ENCODE measurements around the gene KLKB1. TPM values are rescaled to one million over a fixed set of nuclear protein-coding genes. Genes with fewer than 3 reads are reported as not detected.

KLKB1 gene
- polyA plus RNA-seq (ENCODE audit: insufficient read length in 10 of 10) = 1 to 10 TPM in 1 of 10 donors, under 1 TPM in 9; 0.11 to 1.4 (median 0.23) TPM
- long read RNA-seq, donor 1 = 0 reads
- long read RNA-seq, donor 2 = 0 reads
- long read RNA-seq, donor 3 = 0 reads
- long read RNA-seq, donor 4 = 0 reads
- long read RNA-seq, donor 5 = 0 reads
- long read RNA-seq, donor 6 = 0 reads
- long read RNA-seq, donor 7 = 0 reads
- long read RNA-seq, donor 8 = 0 reads
- long read RNA-seq, donor 9 = 0 reads

DNA sequence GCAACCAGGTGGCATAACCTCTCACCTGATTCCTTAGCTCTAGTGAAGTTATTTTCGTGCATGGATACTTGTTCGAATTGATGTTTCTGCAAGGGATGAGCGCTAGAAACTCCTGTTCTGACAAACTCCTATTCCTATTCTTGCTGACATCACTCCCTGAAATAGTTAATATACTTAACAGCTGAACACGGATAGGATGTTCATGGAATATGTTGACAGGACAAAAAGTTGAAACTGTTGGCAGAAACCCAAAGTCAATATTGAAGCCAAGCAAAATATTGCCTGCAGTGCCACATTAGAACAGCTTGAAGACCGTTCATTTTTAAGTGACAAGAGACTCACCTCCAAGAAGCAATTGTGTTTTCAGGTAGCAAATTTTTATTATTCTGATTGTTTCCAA is at the start of gene KLKB1:
TSS of gene KLKB1 (plus strand) at position 287 of the 400 bp plus-strand sequence. CDS start 689 bp downstream, outside the sequence.
- DNase-seq = no peak

DNA sequence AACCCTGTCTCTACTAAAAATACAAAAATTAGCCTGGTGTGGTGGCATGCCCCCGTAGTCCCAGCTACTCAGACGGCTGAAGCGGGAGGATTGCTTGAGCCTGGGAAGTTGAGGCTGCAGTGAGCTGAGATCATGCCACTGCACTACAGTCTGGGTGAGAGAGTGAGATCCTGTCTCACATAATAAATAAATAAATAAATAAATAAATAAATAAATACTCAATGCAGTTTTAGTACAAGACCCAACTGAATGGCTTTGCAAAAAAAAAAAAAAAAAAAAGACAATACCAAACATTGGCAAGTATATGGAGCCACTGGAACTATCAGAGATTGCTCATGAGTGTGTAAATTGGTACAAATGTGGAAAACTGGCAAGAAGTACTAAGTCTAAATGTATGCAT is 39.2 kb upstream of the KLKB1 start:
- DNase-seq = no peak

DNA sequence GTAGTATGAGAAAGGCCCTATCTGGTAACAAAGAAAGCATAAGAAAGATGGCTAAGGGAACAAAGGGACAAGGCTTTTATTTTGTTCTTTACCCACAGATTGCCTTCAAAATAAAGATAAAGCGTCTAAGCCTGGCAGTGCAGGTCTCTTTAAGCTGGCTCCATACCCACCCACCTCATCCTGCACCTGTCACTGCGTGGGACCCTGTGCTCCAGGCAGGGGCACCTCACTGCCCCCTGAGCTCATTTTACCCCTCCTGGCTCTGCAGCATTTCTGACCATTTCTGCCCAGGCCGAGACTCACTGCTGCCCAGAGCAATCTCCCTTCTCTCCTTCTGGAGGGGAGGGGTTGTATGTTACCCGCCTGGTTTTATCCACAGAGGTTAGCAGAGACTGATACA is 37.7 kb upstream of the KLKB1 start:
- no peak for DNase-seq

DNA sequence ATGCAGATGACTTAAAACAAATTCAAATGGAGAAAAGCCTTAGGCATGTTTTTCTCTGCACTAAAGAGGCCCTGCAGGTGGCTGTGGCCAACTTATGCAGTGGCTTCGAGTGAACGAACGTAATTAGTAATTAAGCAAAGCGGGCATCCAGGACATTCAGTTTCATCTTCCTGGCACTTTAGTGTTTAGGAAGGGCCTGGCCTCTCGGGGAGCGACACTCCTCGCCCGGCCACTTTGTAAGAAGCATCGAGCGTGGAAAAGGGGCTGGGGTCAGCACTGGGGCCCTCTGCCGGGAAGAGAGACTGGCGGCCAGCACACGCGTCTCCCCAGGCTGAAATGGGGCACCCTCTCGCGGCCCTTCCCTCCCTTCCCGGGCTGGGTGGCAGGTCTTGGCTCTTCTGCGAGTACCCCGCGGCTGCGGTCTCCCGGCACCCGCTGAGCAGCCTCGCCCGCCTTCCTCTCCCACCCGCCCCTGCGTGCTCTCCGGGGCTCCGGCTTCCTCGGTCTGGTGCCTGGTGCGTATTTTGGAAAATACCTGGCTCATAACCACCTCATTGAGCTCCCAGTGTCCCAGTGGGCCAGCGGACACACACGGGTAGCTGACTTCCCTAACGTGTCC is 36.6 kb upstream of the KLKB1 start:
- peak in 1 of 3 donors; percentile 10 for DNase-seq

DNA sequence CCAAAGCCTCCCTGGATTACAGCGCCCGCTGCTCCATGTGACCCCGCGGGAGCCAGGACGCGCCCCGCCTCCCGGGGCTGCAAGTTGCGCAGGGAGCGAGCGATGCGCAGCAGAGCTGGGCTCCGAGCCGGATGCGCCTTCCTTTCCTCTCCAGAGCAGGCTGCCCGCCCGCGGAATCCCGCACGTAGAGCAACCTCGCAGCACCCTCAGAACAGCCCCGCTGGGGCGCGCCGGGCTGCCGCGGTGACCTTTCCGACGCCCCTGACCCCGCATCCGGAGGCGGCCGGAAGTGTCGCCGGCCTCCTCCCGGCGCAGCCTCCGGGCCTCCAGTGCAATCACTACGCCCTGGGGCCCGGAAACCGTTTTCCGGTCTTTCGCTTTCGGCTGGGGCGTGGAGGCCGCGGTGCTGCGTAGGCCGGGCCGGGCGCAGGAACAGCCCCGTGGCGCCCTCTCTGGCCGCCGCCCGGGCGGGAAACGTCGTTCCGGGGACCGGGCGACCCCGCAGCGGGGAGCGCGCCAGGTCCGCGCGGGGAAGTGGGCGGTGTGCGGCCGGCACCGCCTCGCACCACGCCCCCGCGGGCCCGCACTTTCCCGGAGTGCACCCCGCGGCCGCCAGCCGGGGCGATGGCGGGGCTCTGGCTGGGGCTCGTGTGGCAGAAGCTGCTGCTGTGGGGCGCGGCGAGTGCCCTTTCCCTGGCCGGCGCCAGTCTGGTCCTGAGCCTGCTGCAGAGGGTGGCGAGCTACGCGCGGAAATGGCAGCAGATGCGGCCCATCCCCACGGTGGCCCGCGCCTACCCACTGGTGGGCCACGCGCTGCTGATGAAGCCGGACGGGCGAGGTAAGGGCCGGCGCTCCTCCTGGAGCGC is 35.9 kb upstream of the KLKB1 start, which contains the start of gene CYP4V2:
TSS of gene CYP4V2 (plus strand) at position 368 of the 866 bp plus-strand sequence. CDS start at position 625, 257 bp downstream.
- DNase-seq = peak; percentile 62 to 90 (median 66)

DNA sequence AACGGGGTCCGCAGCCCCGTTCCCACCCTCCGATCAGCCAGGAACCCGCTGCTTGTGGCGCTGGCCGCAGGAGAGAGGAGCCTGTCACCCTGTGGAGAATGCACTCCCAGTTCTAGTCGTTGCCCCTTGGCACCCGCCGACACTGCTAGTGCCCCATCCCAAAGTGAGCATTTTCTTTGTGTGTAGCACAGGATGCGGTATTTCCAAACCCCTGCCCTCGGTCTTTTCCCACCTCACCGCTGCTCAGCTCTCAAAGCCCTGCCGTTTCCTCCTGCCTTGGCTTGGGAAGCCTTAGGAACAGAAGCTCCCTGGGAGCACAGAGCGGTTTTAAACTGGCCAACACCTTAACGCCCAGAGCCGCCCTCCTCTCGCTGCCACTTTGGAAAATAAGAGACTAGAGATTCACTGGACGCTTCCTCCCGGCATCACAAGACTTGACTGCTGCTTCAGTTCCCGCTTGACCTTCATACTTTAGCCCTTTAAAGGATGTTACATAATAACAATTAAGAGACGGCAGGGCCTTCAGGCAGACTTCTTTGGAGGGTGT is 35.2 kb upstream of the KLKB1 start:
- DNase-seq = peak; percentile 23 to 85 (median 34)

DNA sequence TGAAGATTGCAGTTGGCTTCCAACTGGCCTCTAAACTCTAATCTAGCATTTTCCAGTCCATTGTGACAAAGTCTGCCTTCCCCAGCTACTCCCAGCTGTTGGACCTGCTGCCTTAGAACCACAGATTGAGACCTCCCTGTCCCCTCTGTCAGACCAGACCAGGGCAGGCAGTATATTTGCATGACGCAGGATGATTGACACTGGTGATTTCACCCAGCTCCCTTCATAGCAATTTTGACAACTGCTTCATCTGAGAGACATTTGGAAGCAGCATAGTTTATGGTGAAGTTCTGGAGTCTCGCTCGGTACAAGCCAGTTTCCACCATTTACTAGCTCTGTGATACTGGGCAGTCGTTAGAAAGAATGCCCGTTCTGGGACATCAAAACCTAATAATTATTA is 33.5 kb upstream of the KLKB1 start:
- DNase-seq = no peak

DNA sequence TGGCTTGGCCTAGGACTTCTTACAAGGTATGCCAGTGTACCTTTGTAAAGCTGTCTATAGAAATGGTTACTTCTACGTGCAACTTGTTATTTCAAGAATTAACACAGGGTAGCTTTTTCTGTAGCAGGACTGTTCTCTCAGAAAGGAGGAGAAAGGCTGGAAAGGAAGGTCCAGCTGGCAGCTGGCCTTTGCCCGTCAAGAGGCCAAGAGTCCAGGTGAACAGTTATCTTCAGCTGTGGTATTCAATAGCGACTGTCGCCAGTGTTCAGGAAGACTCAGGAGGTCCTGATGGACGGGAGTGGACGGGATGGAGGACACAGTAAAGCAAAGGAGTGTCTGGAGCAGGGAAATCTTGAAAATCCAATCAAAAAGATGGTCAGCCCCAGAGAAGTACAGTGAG is 31.2 kb upstream of the KLKB1 start:
- no peak for DNase-seq

DNA sequence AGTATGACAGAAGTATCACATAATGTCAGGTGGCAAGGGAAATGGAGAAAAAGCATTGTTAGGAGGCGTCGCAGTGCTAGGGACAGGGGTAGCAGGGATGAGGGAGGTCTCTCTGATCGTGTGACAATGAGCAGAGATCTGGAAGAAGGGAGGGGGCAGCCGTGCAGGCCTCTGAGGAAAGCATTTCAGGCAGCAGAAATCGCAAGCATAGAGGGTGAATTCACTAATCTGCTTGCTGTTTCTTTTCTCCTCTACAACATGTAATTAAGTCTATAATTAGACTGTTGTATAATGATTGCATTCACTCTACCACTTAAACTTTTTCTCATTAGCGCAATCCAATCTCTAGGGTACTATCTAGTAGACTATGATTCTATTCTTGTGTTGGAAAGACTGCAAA is 26.8 kb upstream of the KLKB1 start:
- DNase-seq = no peak

DNA sequence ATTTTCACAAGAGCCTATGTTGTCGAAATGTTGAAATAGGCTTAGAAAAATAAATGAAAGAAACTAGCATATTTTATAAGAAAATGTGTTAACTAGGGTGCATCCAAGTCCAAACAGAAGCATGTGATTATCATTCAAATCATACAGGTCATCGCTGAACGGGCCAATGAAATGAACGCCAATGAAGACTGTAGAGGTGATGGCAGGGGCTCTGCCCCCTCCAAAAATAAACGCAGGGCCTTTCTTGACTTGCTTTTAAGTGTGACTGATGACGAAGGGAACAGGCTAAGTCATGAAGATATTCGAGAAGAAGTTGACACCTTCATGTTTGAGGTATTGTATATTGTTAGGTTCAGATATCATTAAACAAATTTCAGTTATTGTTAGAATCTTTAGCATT is 26.3 kb upstream of the KLKB1 start:
- DNase-seq = no peak

DNA sequence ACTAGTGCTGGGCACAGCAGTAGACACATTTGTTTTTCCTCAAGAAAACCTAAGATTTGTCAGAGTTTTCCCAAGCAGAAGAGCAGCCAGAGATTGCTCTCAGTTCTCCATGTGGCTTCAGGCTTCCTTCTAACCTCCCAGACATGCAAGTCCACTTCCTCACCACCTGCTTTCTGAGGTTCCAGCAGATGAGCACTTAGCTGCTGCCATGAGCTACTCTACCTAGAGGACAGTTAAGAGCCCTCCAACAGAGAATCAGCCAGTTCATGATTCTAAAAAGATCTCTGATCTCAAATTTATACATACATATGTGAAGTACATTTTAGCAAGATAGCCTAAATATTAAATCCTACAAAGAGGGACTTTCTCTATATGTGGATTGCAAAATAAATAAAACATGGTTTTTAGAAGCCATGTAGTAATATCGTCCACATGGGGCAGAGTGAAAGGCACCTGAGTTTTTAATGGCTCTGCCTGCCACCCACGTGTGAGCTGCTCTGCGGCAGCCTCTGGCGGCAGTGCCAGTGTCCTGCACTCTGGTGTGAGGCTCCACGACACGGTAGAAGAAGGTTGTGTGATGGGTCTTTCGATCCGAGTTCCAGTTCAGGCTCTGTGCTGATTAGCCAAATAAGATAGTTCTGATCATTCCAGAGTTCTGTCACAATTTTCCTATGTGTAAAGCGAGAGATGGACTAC is 25.6 kb upstream of the KLKB1 start:
- no peak for DNase-seq

DNA sequence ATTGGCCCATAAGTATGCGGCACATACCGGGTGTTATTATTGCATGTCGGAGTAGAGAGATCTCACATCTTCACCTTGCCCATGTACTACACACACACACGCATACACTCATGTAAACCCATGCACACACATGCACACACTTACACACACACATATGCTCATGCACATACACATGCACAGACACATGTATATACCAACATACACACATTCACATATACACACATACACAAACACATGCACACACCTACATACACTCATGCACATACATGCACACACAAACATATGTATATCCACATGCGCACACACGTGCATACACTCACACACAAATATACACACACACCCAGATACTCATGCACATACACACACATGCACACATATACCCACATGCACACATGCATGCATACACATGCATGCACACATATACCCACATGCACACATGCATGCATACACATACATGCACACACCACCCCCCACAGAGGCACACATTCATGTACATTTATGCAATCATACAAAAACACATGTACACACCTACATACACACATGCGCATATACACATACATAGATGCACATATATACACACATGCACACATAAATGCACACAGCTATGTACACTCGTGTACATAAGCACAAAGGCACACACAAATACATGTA is 24.7 kb upstream of the KLKB1 start:
- no peak for DNase-seq

DNA sequence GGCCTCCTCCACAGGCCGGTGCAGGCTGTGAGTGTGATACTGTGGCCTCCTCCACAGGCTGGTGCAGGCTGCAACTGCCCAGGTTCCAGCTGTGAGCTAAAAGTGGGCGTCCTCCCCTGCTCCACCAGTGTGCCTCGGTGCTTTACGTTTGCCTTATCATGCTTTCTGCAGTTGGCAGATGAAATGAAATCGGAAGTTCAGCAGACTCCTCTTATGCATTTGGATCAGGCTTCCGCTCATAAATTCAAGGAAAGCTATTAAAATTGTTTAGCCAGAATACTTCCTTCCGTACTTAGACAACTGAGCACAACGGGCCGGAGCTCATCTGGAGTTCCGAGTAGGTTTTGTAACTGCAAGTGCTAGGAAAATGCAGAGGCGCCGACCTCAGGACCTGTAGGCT is 23.9 kb upstream of the KLKB1 start:
- peak in 1 of 3 donors; percentile 23 for DNase-seq

DNA sequence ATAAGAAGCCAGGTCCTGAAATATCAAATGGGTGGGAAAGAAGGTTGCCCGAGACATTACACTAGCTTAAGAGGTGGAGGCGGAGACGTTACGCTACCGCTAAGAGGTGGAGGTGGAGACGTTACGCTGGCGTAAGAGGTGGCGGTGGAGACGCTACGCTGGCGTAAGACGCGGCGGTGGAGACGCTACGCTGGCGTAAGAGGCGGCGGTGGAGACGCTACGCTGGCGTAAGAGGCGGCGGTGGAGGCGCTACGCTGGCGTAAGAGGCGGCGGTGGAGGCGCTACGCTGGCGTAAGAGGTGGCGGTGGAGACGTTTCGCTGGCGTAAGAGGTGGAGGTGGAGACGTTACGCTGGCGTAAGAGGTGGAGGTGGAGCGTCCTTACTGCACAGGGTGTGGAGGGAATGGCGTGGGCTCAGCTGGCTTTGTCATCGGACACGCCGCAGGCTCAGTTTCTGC is 23.2 kb upstream of the KLKB1 start:
- DNase-seq = no peak

DNA sequence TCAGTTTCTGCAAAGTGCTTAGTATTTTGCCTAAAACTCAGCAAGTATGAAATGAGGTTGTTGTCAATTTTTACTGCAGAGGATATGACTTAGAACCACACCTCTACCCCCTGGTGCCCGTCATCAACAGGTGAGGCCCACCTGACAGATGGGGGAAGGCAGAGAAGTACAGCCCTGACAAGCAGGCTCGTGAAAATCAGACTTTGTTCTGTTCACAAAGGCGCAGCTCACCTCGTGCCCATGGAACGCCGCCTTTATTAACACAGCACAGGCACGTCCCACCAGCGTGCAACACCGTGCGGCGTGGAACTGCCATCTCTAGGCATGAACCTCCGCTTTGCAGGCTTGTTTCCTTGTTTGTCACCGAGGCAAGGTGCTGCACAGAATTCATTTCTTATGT is 22.6 kb upstream of the KLKB1 start:
- no peak for DNase-seq

DNA sequence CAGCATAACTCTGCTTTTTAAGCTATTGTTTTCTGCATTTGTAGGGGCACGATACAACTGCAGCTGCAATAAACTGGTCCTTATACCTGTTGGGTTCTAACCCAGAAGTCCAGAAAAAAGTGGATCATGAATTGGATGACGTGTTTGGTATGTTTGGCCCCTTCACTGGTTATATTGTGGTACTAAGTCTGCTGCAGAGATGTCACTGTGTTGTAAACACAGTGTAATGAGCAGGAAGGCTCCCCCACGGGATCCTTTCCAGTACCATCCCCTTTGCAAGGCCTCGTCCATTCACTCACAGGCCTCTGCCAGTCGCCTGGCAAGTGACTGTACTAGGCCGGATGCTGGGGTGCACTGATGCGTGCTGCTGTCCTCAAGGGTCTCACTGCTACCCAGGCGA is 22.2 kb upstream of the KLKB1 start:
- no peak for DNase-seq

DNA sequence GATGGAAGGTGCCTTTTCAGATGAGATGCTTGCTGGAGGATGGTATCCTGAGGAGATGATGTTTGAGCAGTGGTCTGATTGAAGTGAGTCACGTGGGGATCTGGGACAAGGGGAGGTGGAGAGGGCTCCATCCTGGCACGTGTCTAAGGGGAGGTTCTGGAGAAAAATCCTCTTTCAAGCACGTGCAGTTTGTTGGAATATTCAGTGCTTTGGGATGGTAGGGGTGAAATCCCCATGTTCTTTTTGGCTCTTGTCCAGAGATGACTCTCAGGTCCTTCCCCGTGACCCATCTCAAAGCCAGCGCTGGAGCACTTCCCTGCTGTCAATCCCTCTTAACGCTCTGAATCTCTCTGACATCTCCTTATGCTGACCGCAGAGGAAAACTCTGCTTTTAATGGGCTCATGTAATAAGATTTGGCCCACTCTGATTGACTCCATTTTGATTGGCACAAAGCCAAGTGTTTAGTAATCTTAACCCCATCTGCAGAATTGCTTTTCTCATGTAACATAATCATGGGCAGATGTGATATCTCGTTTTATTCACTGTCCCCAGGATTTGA is 10.8 kb upstream of the KLKB1 start:
- DNase-seq = peak in 1 of 3 donors; percentile 26

DNA sequence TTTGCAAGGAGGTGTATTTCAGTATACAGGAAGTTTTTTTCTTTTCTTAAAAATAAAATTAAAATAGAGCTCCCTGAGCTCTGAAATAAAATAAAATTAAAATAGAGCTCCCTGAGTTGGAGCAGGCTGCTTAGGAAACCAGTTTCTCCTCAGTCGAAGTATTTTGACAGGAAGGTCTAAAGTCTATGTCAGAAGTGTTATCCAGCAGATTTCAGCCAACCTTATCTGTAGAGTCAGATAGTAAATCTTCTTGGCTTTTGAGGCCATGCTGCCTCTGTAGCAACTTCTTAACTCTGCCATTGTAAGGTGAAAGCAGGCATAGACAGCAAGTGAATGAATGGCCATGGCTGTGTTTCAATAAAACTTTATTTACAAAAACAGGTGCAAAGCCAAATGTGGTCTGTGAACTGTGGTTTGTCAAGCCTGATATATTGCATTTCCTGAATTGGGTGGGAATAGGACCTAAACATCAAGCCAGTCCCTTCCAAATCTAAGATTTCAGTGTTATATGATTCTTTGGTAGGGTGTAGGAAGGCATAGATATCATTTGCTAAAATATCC is 9.5 kb upstream of the KLKB1 start:
- DNase-seq = no peak

DNA sequence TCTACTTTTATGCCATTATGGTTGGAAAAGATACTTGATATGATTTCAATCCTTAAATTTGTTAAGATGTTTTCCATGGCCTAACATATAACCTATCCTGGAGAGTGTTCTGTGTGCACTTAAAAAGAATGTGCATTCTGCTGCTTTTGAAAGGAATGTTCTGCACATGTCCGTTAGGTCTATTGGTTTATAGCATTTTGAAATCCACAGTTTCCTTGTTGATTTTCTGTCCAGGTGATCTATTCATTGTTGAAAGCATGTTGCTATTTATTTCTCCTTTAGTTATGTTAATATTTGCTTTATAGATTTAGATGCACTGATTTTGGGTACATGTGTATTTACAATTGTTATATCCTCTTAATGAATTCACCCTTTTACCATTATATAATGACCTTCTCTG is 5.7 kb upstream of the KLKB1 start:
- no peak for DNase-seq

DNA sequence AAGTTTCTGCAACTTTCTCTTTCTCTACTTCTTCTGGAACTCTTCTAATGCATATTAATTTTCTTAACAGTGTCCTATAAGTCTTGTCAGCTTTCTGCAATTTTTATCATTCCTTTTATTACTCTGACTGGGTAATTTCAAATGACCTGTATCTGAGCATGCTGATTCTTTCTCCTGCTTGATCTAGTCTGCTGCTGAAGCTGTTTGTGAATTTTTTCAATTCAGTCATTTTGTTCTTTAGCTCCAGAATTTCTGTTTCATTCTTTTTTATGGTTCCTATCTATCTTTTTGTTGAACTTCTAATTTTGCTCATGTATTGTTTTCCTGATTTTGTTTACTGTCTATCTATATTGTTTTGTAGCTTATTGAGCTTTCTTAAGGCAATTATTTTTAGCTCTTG is 1.5 kb upstream of the KLKB1 start:
- DNase-seq = no peak

All from muscle of back (tissue), 13 donors.